ENCODE data around the gene CAMK1D.

CAMK1D gene

GRCh38 chr10:12697764-12698163 lies 348.4 kb downstream of the CAMK1D start:
- CTCF ChIA-PET = no interaction called here
- Histone ChIP-seq H3K9me3 (ENCODE audit: control insufficient read depth, insufficient read depth, low read depth, low read length) (no peaks in the 10 kb centered on the region), H3K4me3 (ENCODE audit: low read depth, low read length) (no peak overlapping the region), H3K27ac (ENCODE audit: extremely low read depth, low read depth, low read length) (no peak overlapping the region), H3K36me3 (ENCODE audit: control insufficient read depth in 2 of 2, insufficient read depth in 1 of 2, low read length in 2 of 2) (no peaks in the 10 kb centered on the region), H3K4me1 (ENCODE audit: control insufficient read depth, insufficient read depth, low read length) (no peaks in the 10 kb centered on the region)
- TF ChIP-seq KLF8 (tag by site-specific recombination; IDR thresholded peaks at IDR 0.05) (no peak), PATZ1 (tag by site-specific recombination; IDR thresholded peaks at IDR 0.05) (no peak), ZNF404 (tag by site-specific recombination; IDR thresholded peaks at IDR 0.05) (no peak), ZNF211 (tag by site-specific recombination; IDR thresholded peaks at IDR 0.05; ENCODE audit: low read depth) (no peak), MEIS1 (CRISPR knock-in tag; IDR thresholded peaks at IDR 0.05; ENCODE audit: borderline replicate concordance) (no peak), SP3 (tag by site-specific recombination; IDR thresholded peaks at IDR 0.05) (no peak)
- POLR2A ChIA-PET = no interaction called here

GRCh38 chr10:12699258-12699700 lies 349.9 kb downstream of the CAMK1D start:
- Histone ChIP-seq H3K4me3 (ENCODE audit: low read depth, low read length) (no peak overlapping the region), H3K36me3 (ENCODE audit: control insufficient read depth in 2 of 2, insufficient read depth in 1 of 2, low read length in 2 of 2) (no peaks in the 10 kb centered on the region), H3K27ac (ENCODE audit: extremely low read depth, low read depth, low read length) (no peak overlapping the region), H3K4me1 (ENCODE audit: control insufficient read depth, insufficient read depth, low read length) (no peaks in the 10 kb centered on the region), H3K9me3 (ENCODE audit: control insufficient read depth, insufficient read depth, low read depth, low read length) (no peaks in the 10 kb centered on the region)
- TF ChIP-seq ZNF138 (tag by site-specific recombination; IDR thresholded peaks at IDR 0.05; ENCODE audit: borderline replicate concordance) = no peak
- no peak for TF ChIP-seq REST (tag by site-specific recombination; IDR thresholded peaks at IDR 0.05)
- no peak for TF ChIP-seq KLF7 (tag by site-specific recombination; IDR thresholded peaks at IDR 0.05; ENCODE audit: borderline replicate concordance)
- TF ChIP-seq ZIC2 (tag by site-specific recombination; IDR thresholded peaks at IDR 0.05) = no peak
- no peak for TF ChIP-seq ZNF521 (tag by site-specific recombination; IDR thresholded peaks at IDR 0.05)
- CTCF ChIA-PET = interaction anchor here (0.6 to 1.5 kb wide), 2 partner anchors 8 to 280 kb away, joined by 3 to 4 read pairs; no protein-coding TSS in a partner anchor
- POLR2A ChIA-PET = interaction anchor here (0.6 kb wide), 1 partner anchor 290 kb away, joined by 4 read pairs; no protein-coding TSS in a partner anchor

GRCh38 chr10:12699781-12700556 lies 350.6 kb downstream of the CAMK1D start:
- Histone ChIP-seq H3K4me3 (ENCODE audit: low read depth, low read length) (no peak overlapping the region), H3K4me1 (ENCODE audit: control insufficient read depth, insufficient read depth, low read length) (no peaks in the 10 kb centered on the region), H3K36me3 (ENCODE audit: control insufficient read depth in 2 of 2, insufficient read depth in 1 of 2, low read length in 2 of 2) (no peaks in the 10 kb centered on the region), H3K9me3 (ENCODE audit: control insufficient read depth, insufficient read depth, low read depth, low read length) (no peaks in the 10 kb centered on the region), H3K27ac (ENCODE audit: extremely low read depth, low read depth, low read length) (no peak overlapping the region)
- TF ChIP-seq ZNF362 (tag by site-specific recombination; IDR thresholded peaks at IDR 0.05) (no peak), GLIS2 (tag by site-specific recombination; IDR thresholded peaks at IDR 0.05) (no peak), YY1 (tag by site-specific recombination; IDR thresholded peaks at IDR 0.05) (no peak), ZNF2 (tag by site-specific recombination; IDR thresholded peaks at IDR 0.05) (no peak), EGR2 (tag by site-specific recombination; IDR thresholded peaks at IDR 0.05; ENCODE audit: low read depth) (peak; percentile 60), ZNF146 (tag by site-specific recombination; IDR thresholded peaks at IDR 0.05) (no peak), ZFHX2 (tag by site-specific recombination; conservative IDR thresholded peaks at IDR 0.05) (peak; percentile 86), ZNF366 (tag by site-specific recombination; conservative IDR thresholded peaks at IDR 0.05) (no peak)
- ChIA-PET POLR2A (interaction anchor here (0.6 kb wide), 1 partner anchor 291 kb away, joined by 4 read pairs; no protein-coding TSS in a partner anchor), CTCF (interaction anchor here (0.6 to 1.5 kb wide), 4 partner anchors 7 to 374 kb away, joined by 3 to 6 read pairs (median 4); no protein-coding TSS in a partner anchor)

Measured in HEK293 (cell line).